Measurements from ENCODE around the gene APOC1. TPM values are rescaled to one million over a fixed set of nuclear protein-coding genes. Genes with fewer than 3 reads are reported as not detected.
A peak's percentile ranks its signal among the peaks of the same experiment; 100 is the strongest.

Gene APOC1
- total RNA-seq, 2 donors from 2014 or later, result 5.4 to 24.1 TPM

GRCh38 chr19:44900328-44901244 lies 13.8 kb upstream of the APOC1 start:
- Histone ChIP-seq H3K27ac (no peak overlapping the region), H3K9me3 (no peaks in the 10 kb centered on the region), H3K36me3 (replicated peaks in 1 of 2; ENCODE audit: insufficient read depth in 1 of 2, low read depth in 2 of 2) (peaks cover 0 to 12% of the 10 kb centered on the region in 2 donors), H3K4me1 (peaks cover 22% of the 10 kb centered on the region), H3K27me3 (peaks cover 0 to 6% of the 10 kb centered on the region in 2 donors), H3K4me3 (no peak overlapping the region)
- ATAC-seq, result no peak
- no peak for DNase-seq
- 90 to 95% methylated on average over 5 to 18 of the region's 19 CpGs for WGBS, 2 donors
- intact Hi-C loops (cut with DNase I), result no loop called here
- TF ChIP-seq POLR2A (IDR thresholded peaks at IDR 0.05), result no peak
- TF ChIP-seq CTCF (IDR thresholded peaks at IDR 0.05), result no peak

- 63 to 67% methylated on average over 10 to 13 of the region's 15 CpGs for WGBS, 2 donors
- Histone ChIP-seq H3K4me1 (peaks cover 29% of the 10 kb centered on the region), H3K27ac (no peak overlapping the region), H3K4me3 (no peak overlapping the region), H3K27me3 (peaks cover 0 to 11% of the 10 kb centered on the region in 2 donors), H3K36me3 (replicated peaks in 1 of 2; ENCODE audit: insufficient read depth in 1 of 2, low read depth in 2 of 2) (peaks cover 0 to 2% of the 10 kb centered on the region in 2 donors), H3K9me3 (no peaks in the 10 kb centered on the region)
- ATAC-seq (peak; percentile 3), DNase-seq (no peak)
- TF ChIP-seq CTCF (IDR thresholded peaks at IDR 0.05) (no peak), POLR2A (IDR thresholded peaks at IDR 0.05) (no peak)
- intact Hi-C loops (cut with DNase I), result no loop called here
Measured at GRCh38 chr19:44903216-44903601, 11.2 kb upstream of the APOC1 start.

- H3K9me3 ChIP-seq, result no peaks in the 10 kb centered on the region
- no peak overlapping the region for H3K4me3 ChIP-seq
- H3K27ac ChIP-seq, result no peak overlapping the region
- ATAC-seq (peak; percentile 74), DNase-seq (peak; percentile 63 to 79 (median 72))
- peaks cover 0 to 2% of the 10 kb centered on the region in 2 donors for H3K36me3 ChIP-seq (replicated peaks in 1 of 2; ENCODE audit: insufficient read depth in 1 of 2, low read depth in 2 of 2)
- WGBS, 2 donors, result 11% methylated on average over 17 to 24 of the region's 24 CpGs
- H3K4me1 ChIP-seq, result peaks cover 29% of the 10 kb centered on the region
- TF ChIP-seq POLR2A (IDR thresholded peaks at IDR 0.05) (no peak), CTCF (IDR thresholded peaks at IDR 0.05) (peak; percentile 89 to 100 (median 92))
- intact Hi-C loops (cut with DNase I), result no loop called here
- peaks cover 0 to 11% of the 10 kb centered on the region in 2 donors for H3K27me3 ChIP-seq
Measured at GRCh38 chr19:44903602-44904425, 10.6 kb upstream of the APOC1 start.

- Histone ChIP-seq H3K4me1 (peaks cover 29% of the 10 kb centered on the region), H3K36me3 (replicated peaks in 1 of 2; ENCODE audit: insufficient read depth in 1 of 2, low read depth in 2 of 2) (peaks cover 0 to 2% of the 10 kb centered on the region in 2 donors), H3K27ac (no peak overlapping the region), H3K27me3 (peaks cover 0 to 11% of the 10 kb centered on the region in 2 donors), H3K9me3 (no peaks in the 10 kb centered on the region), H3K4me3 (no peak overlapping the region)
- ATAC-seq (no peak), DNase-seq (no peak)
- intact Hi-C loops (cut with DNase I), result no loop called here
- TF ChIP-seq POLR2A (IDR thresholded peaks at IDR 0.05) (no peak), CTCF (IDR thresholded peaks at IDR 0.05) (peak in 1 of 7 experiments; percentile 21)
- WGBS, 2 donors, result 43 to 53% methylated on average over 6 to 12 of the region's 12 CpGs
Measured at GRCh38 chr19:44904426-44904994, 9.9 kb upstream of the APOC1 start.

All from body of pancreas (tissue), 4 donors.